Naive thymus-derived CD4-positive, alpha-beta T cell (primary cell): ENCODE data around the gene TSPOAP1. TPM values are rescaled to one million over a fixed set of nuclear protein-coding genes. Genes with fewer than 3 reads are reported as not detected.

Experiments
- ATAC-seq: fragments of 150-1000 bp; cut with Tn5 transposase; 2 replicates; pipeline ENCODE4 v1.10.0; 2021; ENCODE audit warnings: mild to moderate bottlenecking, moderate library complexity
- CTCF ChIA-PET: fragments of 350-600 bp; sonication (Branson Sonifier 250); formaldehyde crosslinking; loops from one replicate; lab custom pipeline; 2021; ENCODE audit warnings: antibody characterized with exemption; lab: Charles Lee
- POLR2A ChIA-PET: fragments of 350-600 bp; sonication (Branson Sonifier 250); formaldehyde crosslinking; loops from one replicate; lab custom pipeline; 2021; ENCODE audit warnings: antibody characterized with exemption, inconsistent platforms; lab: Charles Lee
- DNase-seq, 9 donors: peaks; one replicate each; pipeline versions ENCODE4 v3.0.0 to v3.0.0-alpha.2; 2020 to 2022; ENCODE audit warnings: mixed read lengths in 1 of 9
- H3K27ac ChIP-seq: one replicate; pipeline ENCODE4 v1.7.0; 2013; ENCODE audit warnings: mild to moderate bottlenecking, low read depth, low read length, moderate library complexity
- H3K27me3 ChIP-seq, 2 donors: one replicate each; pipeline ENCODE4 v1.7.0; 2013; ENCODE audit warnings: low read length in 2 of 2, mild to moderate bottlenecking in 2 of 2, moderate library complexity in 2 of 2; ENCODE audit not compliant: control insufficient read depth in 2 of 2, insufficient read depth in 2 of 2
- H3K36me3 ChIP-seq, 3 experiments: 1 replicate in 2 of 3; 2 replicates in 1 of 3; pipeline ENCODE4 v1.7.0; 2013; ENCODE audit warnings: low read length in 3 of 3, mild to moderate bottlenecking in 3 of 3, moderate library complexity in 1 of 3; ENCODE audit not compliant: insufficient read depth in 3 of 3, control insufficient read depth in 2 of 3
- H3K4me1 ChIP-seq, 2 donors: one replicate each; pipeline ENCODE4 v1.7.0; 2013; ENCODE audit warnings: low read length in 2 of 2, mild to moderate bottlenecking in 2 of 2, moderate library complexity in 1 of 2; ENCODE audit not compliant: control insufficient read depth in 2 of 2, insufficient read depth in 2 of 2
- H3K4me3 ChIP-seq: 2 replicates; pipeline ENCODE4 v1.7.0; 2013; ENCODE audit warnings: mild to moderate bottlenecking, low read length
- H3K9me3 ChIP-seq, 3 experiments: 1 replicate in 2 of 3; 2 replicates in 1 of 3; pipeline ENCODE4 v1.7.0; 2013; ENCODE audit warnings: low read length in 3 of 3; ENCODE audit not compliant: control insufficient read depth in 2 of 3
- H3K27ac Mint-ChIP-seq, 9 donors: one replicate each; pipeline ENCODE4 v1.8.0; 2020 to 2022; ENCODE audit warnings: mixed read lengths in 9 of 9, mild to moderate bottlenecking in 8 of 9, moderate library complexity in 5 of 9, inconsistent platforms in 2 of 9
- H3K27me3 Mint-ChIP-seq, 5 donors: one replicate each; pipeline ENCODE4 v1.8.0; 2021 to 2022; ENCODE audit warnings: mixed read lengths in 5 of 5, mild to moderate bottlenecking in 1 of 5
- H3K36me3 Mint-ChIP-seq, 5 donors: one replicate each; pipeline ENCODE4 v1.8.0; 2020 to 2022; ENCODE audit warnings: mixed read lengths in 5 of 5, mild to moderate bottlenecking in 3 of 5, inconsistent platforms in 1 of 5
- H3K4me1 Mint-ChIP-seq, 7 donors: one replicate each; pipeline ENCODE4 v1.8.0; 2020 to 2022; ENCODE audit warnings: mixed read lengths in 7 of 7, mild to moderate bottlenecking in 3 of 7, inconsistent platforms in 1 of 7
- H3K4me3 Mint-ChIP-seq, 10 donors: one replicate each; pipeline ENCODE4 v1.8.0; 2020 to 2022; ENCODE audit warnings: mild to moderate bottlenecking in 10 of 10, mixed read lengths in 10 of 10, moderate library complexity in 6 of 10, inconsistent platforms in 2 of 10
- H3K9me3 Mint-ChIP-seq, 11 donors: one replicate each; pipeline ENCODE4 v1.8.0; 2020 to 2022; ENCODE audit warnings: mixed read lengths in 11 of 11, mild to moderate bottlenecking in 4 of 11, inconsistent platforms in 1 of 11, moderate library complexity in 1 of 11
- intact Hi-C, 2 donors: fragments of 100-400 bp; cut with micrococcal nuclease; formaldehyde crosslinking; loops; one replicate each; pipeline ENCODE4 v1.15.1; 2023
- polyA plus RNA-seq, 2 donors: library from polyadenylated mRNA; unstranded; fragments of 300-500 nt; fragmentation: Illumina TruSeq; gene quantifications; one replicate each; pipeline ENCODE4 v1.2.3, GENCODE V29; 2021
- total RNA-seq, 6 experiments: library from RNA in 5 of 6; stranded (reverse) in 5 of 6; gene quantifications; 1 replicate in 5 of 6; 2 replicates in 1 of 6; pipeline ENCODE4 v1.2.3 and lab custom pipeline; 2021 to 2026

Gene TSPOAP1
- total and polyA plus RNA-seq, 7 experiments from 2014 or later, result 0.20 to 62.5 (median 11.8) TPM

DNA sequence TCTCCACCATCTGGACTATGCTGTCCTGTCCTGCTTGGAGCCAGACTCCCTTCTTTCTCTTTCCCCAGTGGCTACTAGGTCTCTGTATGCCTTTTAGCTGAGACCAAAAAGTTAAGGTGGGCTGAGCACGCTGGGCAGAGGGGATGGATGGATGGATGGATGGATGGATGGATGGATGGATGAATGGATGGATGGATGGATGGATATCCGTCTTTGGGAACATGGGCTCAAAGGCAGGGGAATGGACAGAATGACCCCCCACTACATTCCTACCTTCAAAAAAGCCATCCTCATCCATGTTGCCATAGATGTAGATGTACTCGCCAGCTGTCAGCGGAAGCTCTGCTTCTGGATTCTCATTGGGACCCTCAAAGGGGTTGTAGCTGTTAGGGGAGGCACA is 12.8 kb downstream of the TSPOAP1 start:
- peaks cover 7 to 18% (median 11%) of the 10 kb centered on the region in 7 donors for H3K4me1 Mint-ChIP-seq
- H3K9me3 Mint-ChIP-seq, result no peaks in the 10 kb centered on the region
- ChIA-PET POLR2A (interaction anchor here (1.5 to 17.0 kb wide), 4 partner anchors 11 to 36 kb away, joined by 5 to 792 read pairs (median 65); partner anchors contain the start of genes SUPT4H1 and TSPOAP1), CTCF (interaction anchor here (1.1 to 12.5 kb wide), 7 partner anchors 11 to 690 kb away, joined by 4 to 257 read pairs (median 16); partner anchors contain the start of gene RNF43)
- peak overlapping the region in 1 of 9 donors; percentile 29 for H3K27ac Mint-ChIP-seq
- intact Hi-C loops, result loop anchor here in 1 of 2 donors (2.0 kb wide), 1 partner anchor 37 kb away; the partner anchor contains the start of gene SUPT4H1
- Histone ChIP-seq H3K27ac (no peak overlapping the region), H3K4me1 (peaks cover 11 to 12% of the 10 kb centered on the region in 2 donors), H3K9me3 (no peaks in the 10 kb centered on the region), H3K36me3 (peaks cover 0 to 4% (median 0%) of the 10 kb centered on the region in 3 experiments), H3K4me3 (no peak overlapping the region), H3K27me3 (no peaks in the 10 kb centered on the region)
- ATAC-seq (no peak), DNase-seq (no peak)
- peaks cover 0 to 12% (median 0%) of the 10 kb centered on the region in 5 donors for H3K36me3 Mint-ChIP-seq
- H3K27me3 Mint-ChIP-seq, result no peaks in the 10 kb centered on the region
- no peak overlapping the region for H3K4me3 Mint-ChIP-seq

DNA sequence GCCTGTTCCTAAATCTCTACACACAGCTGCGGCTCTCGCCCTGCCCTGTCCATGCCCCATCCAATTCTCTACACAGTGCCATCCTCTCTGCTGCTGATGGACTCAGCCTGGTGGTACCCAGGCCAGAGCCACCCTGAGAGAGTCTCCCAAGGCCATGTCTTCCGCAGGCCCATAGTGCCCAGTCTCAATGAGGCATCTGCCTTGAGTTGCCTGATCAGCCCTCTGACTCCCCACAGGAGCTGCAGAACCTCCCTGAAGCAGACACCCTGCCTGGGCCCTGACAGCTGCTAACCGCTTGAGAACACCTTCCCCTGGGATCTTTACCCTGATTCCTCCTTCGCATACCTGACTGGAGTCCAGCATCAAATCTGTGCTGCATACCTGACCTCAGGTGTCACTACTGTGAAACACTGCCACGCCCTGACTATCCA is 13.3 kb downstream of the TSPOAP1 start:
- CTCF ChIA-PET, result interaction anchor here (1.1 to 12.5 kb wide), 5 partner anchors 28 to 176 kb away, joined by 4 to 257 read pairs (median 7); partner anchors contain the start of gene RNF43
- peak overlapping the region in 1 of 9 donors; percentile 14 for H3K27ac Mint-ChIP-seq
- intact Hi-C loops, result no loop called here
- no peak overlapping the region for H3K4me3 Mint-ChIP-seq
- H3K36me3 Mint-ChIP-seq, result peaks cover 0 to 12% (median 0%) of the 10 kb centered on the region in 5 donors
- H3K9me3 Mint-ChIP-seq, result no peaks in the 10 kb centered on the region
- H3K4me1 ChIP-seq, result peaks cover 11 to 12% of the 10 kb centered on the region in 2 donors
- H3K9me3 ChIP-seq, result no peaks in the 10 kb centered on the region
- POLR2A ChIA-PET, result interaction anchor here (1.4 to 17.0 kb wide), 4 partner anchors 12 to 36 kb away, joined by 3 to 792 read pairs (median 44); partner anchors contain the start of genes SUPT4H1 and TSPOAP1
- H3K4me1 Mint-ChIP-seq, result peaks cover 7 to 18% (median 10%) of the 10 kb centered on the region in 7 donors
- DNase-seq, result peak in 1 of 9 donors; percentile 1
- no peaks in the 10 kb centered on the region for H3K27me3 ChIP-seq
- H3K27me3 Mint-ChIP-seq, result no peaks in the 10 kb centered on the region
- no peak for ATAC-seq
- no peak overlapping the region for H3K4me3 ChIP-seq
- H3K27ac ChIP-seq, result no peak overlapping the region
- peaks cover 0 to 4% (median 0%) of the 10 kb centered on the region in 3 experiments for H3K36me3 ChIP-seq

- H3K4me3 ChIP-seq, result no peak overlapping the region
- CTCF ChIA-PET, result interaction anchor here (2.0 to 12.5 kb wide), 2 partner anchors 29 to 103 kb away, joined by 7 to 257 read pairs; partner anchors contain the start of gene RNF43
- Mint-ChIP-seq H3K4me1 (peaks cover 7 to 18% (median 11%) of the 10 kb centered on the region in 7 donors), H3K36me3 (peaks cover 0 to 12% (median 0%) of the 10 kb centered on the region in 5 donors), H3K27ac (no peak overlapping the region), H3K27me3 (no peaks in the 10 kb centered on the region), H3K4me3 (no peak overlapping the region), H3K9me3 (no peaks in the 10 kb centered on the region)
- no peaks in the 10 kb centered on the region for H3K27me3 ChIP-seq
- DNase-seq, result no peak
- POLR2A ChIA-PET, result interaction anchor here (1.4 to 17.0 kb wide), 4 partner anchors 12 to 37 kb away, joined by 3 to 792 read pairs (median 44); partner anchors contain the start of genes SUPT4H1 and TSPOAP1
- no peak for ATAC-seq
- H3K9me3 ChIP-seq, result no peaks in the 10 kb centered on the region
- peaks cover 0 to 4% (median 0%) of the 10 kb centered on the region in 3 experiments for H3K36me3 ChIP-seq
- H3K27ac ChIP-seq, result no peak overlapping the region
- intact Hi-C loops, result no loop called here
- peaks cover 11 to 12% of the 10 kb centered on the region in 2 donors for H3K4me1 ChIP-seq
These were observed 13.9 kb downstream of the TSPOAP1 start for GRCh38 chr17:58314706-58315015.

GRCh38 chr17:58313815-58314705 is 14.5 kb downstream of the TSPOAP1 start:
- Histone ChIP-seq H3K27me3 (no peaks in the 10 kb centered on the region), H3K4me1 (peaks cover 11 to 12% of the 10 kb centered on the region in 2 donors), H3K4me3 (no peak overlapping the region), H3K36me3 (peaks cover 0 to 4% (median 2%) of the 10 kb centered on the region in 3 experiments), H3K9me3 (no peaks in the 10 kb centered on the region), H3K27ac (no peak overlapping the region)
- Mint-ChIP-seq H3K4me3 (no peak overlapping the region), H3K27ac (peak overlapping the region in 1 of 9 donors; percentile 28), H3K9me3 (no peaks in the 10 kb centered on the region), H3K4me1 (peaks cover 7 to 18% (median 10%) of the 10 kb centered on the region in 7 donors), H3K27me3 (no peaks in the 10 kb centered on the region), H3K36me3 (peaks cover 0 to 13% (median 0%) of the 10 kb centered on the region in 5 donors)
- ATAC-seq (no peak), DNase-seq (no peak)
- intact Hi-C loops, result no loop called here
- ChIA-PET CTCF (interaction anchor here (2.0 to 12.5 kb wide), 2 partner anchors 29 to 104 kb away, joined by 7 to 257 read pairs; partner anchors contain the start of gene RNF43), POLR2A (interaction anchor here (1.4 to 17.0 kb wide), 4 partner anchors 12 to 37 kb away, joined by 3 to 792 read pairs (median 44); partner anchors contain the start of genes SUPT4H1 and TSPOAP1)

DNA sequence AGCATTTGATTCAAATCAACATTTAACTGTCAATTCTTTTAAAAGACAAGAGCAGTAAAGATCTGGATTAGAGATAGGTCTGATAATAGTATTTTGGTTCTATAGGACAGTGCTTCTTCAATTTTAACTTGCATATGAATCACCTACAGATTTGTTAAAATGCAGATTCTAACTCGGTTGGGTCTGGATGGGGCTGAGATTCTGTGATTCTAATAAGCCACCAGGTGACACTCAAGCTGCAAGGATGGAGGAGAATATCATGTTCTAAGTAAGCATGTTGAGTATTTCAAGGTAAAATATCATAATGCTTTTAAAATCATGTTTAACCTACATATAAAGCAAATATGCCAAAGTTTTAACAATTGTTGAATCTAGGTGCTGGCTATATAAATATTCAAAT is 15.8 kb downstream of the TSPOAP1 start:
- Mint-ChIP-seq H3K27ac (peak overlapping the region in 1 of 9 donors; percentile 2), H3K9me3 (no peaks in the 10 kb centered on the region), H3K4me1 (peaks cover 7 to 11% (median 7%) of the 10 kb centered on the region in 7 donors), H3K4me3 (no peak overlapping the region), H3K36me3 (peaks cover 0 to 13% (median 0%) of the 10 kb centered on the region in 5 donors), H3K27me3 (no peaks in the 10 kb centered on the region)
- ChIA-PET POLR2A (interaction anchor here (17.0 kb wide), 1 partner anchor 26 kb away, joined by 792 read pairs; no protein-coding TSS in a partner anchor), CTCF (interaction anchor here (12.5 kb wide), 1 partner anchor 31 kb away, joined by 257 read pairs; no protein-coding TSS in a partner anchor)
- Histone ChIP-seq H3K27me3 (no peaks in the 10 kb centered on the region), H3K27ac (no peak overlapping the region), H3K4me3 (no peak overlapping the region), H3K9me3 (no peaks in the 10 kb centered on the region), H3K36me3 (peaks cover 0 to 4% (median 3%) of the 10 kb centered on the region in 3 experiments), H3K4me1 (peaks cover 5 to 8% of the 10 kb centered on the region in 2 donors)
- intact Hi-C loops, result no loop called here
- DNase-seq, result peak in 1 of 9 donors; percentile 4
- ATAC-seq, result no peak
